ENCODE results near the gene CAVIN1.

DNA sequence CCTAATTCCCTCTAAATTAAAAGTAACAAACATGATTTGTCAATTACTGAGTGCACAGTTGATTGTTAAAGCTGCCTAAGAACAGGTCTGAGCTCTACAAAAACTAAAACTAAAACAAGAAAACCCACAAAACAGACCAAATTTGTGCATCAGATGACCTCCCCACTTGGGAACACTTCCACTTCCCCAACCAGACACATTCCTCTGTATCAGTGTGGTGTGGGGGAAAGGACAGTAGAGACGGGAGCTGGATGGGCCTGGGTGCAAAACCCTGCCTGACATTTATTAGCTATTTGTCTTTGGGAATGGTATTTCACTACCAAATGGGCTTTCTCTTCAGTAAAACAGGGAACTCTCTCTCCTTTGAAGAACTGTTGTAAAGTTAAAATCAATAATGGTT lies 64.6 kb downstream of the CAVIN1 start:
- TF ChIP-seq, protein P1, sequence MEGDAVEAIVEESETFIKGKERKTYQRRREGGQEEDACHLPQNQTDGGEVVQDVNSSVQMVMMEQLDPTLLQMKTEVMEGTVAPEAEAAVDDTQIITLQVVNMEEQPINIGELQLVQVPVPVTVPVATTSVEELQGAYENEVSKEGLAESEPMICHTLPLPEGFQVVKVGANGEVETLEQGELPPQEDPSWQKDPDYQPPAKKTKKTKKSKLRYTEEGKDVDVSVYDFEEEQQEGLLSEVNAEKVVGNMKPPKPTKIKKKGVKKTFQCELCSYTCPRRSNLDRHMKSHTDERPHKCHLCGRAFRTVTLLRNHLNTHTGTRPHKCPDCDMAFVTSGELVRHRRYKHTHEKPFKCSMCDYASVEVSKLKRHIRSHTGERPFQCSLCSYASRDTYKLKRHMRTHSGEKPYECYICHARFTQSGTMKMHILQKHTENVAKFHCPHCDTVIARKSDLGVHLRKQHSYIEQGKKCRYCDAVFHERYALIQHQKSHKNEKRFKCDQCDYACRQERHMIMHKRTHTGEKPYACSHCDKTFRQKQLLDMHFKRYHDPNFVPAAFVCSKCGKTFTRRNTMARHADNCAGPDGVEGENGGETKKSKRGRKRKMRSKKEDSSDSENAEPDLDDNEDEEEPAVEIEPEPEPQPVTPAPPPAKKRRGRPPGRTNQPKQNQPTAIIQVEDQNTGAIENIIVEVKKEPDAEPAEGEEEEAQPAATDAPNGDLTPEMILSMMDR (IDR thresholded peaks at IDR 0.05), result no peak
- TF ChIP-seq ZFX (IDR thresholded peaks at IDR 0.05; ENCODE audit: borderline replicate concordance), result no peak

Data from 22Rv1 (cell line).